Calu3 (cell line): ENCODE measurements around the gene GAS2. TPM values are rescaled to one million over a fixed set of nuclear protein-coding genes. Genes with fewer than 3 reads are reported as not detected.

Experiments used
- BruUV-seq: library from RNA; stranded (reverse); fragments of 400-500 nt; replicated peaks from 2 replicates; lab custom pipeline; 2021; lab: Mats Ljungman, UMichigan
- CTCF ChIA-PET: fragments of 300-600 bp; sonication (Branson Sonifier 250); formaldehyde crosslinking; loops from one replicate; lab custom pipeline; 2022; ENCODE audit warnings: antibody characterized with exemption; lab: Charles Lee
- DNase-seq: peaks from one replicate; pipeline ENCODE4 v3.0.0; 2022
- H3K27ac Mint-ChIP-seq: one replicate; pipeline ENCODE4 v1.8.0; 2022; ENCODE audit warnings: mixed read lengths; ENCODE audit not compliant: unreplicated experiment
- H3K27me3 Mint-ChIP-seq: one replicate; pipeline ENCODE4 v1.8.0; 2022; ENCODE audit warnings: mixed read lengths; ENCODE audit not compliant: unreplicated experiment
- H3K36me3 Mint-ChIP-seq: one replicate; pipeline ENCODE4 v1.8.0; 2022; ENCODE audit warnings: mild to moderate bottlenecking, moderate library complexity, mixed read lengths; ENCODE audit not compliant: insufficient read depth, unreplicated experiment
- H3K4me1 Mint-ChIP-seq: one replicate; pipeline ENCODE4 v1.8.0; 2022; ENCODE audit warnings: mild to moderate bottlenecking, low read depth, mixed read lengths; ENCODE audit not compliant: unreplicated experiment
- H3K4me3 Mint-ChIP-seq: one replicate; pipeline ENCODE4 v1.8.0; 2022; ENCODE audit warnings: mild to moderate bottlenecking, low read depth, moderate library complexity, mixed read lengths; ENCODE audit not compliant: unreplicated experiment
- H3K9me3 Mint-ChIP-seq: one replicate; pipeline ENCODE4 v1.8.0; 2022; ENCODE audit warnings: low read depth, mixed read lengths; ENCODE audit not compliant: unreplicated experiment
- intact Hi-C: fragments of 100-400 bp; cut with micrococcal nuclease; formaldehyde crosslinking; loops from one replicate; pipeline ENCODE4 v1.10.0; 2022; ENCODE audit not compliant: unreplicated experiment
- total RNA-seq: library from RNA; stranded (reverse); gene quantifications from 2 replicates; pipeline ENCODE4 v1.2.3, GENCODE V29; 2022
- TF ChIP-seq, protein P1 (sequence below): fragments of 200-600 bp; IDR thresholded peaks from one replicate; pipeline ENCODE4 v1.8.0; 2022; ENCODE audit warnings: antibody characterized with exemption; ENCODE audit not compliant: unreplicated experiment

The GAS2 gene
- total RNA-seq, 1 experiment from 2014 or later: 3.9 TPM

DNA sequence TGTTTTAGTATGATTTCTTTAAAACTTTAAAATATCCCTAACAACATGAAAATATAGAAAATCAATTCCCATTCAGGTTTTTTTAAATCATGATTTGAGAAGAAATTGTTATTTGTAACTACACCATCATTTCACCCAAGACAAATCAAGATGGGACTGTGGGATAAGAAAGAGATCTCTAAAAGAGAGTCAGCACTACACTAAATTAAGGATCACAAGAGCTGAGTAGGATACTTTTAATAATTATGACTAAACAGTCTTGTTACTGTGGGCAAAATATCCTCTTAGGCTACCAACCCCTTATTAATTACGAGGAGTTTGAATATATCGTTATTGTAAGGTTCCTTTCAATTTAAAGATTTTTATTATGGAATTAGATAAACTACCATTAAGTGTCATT, 3.0 kb downstream of the GAS2 start:
- no peaks in the 10 kb centered on the region for H3K27me3 Mint-ChIP-seq
- BruUV-seq: no TSS peak
- TF ChIP-seq, protein P1, sequence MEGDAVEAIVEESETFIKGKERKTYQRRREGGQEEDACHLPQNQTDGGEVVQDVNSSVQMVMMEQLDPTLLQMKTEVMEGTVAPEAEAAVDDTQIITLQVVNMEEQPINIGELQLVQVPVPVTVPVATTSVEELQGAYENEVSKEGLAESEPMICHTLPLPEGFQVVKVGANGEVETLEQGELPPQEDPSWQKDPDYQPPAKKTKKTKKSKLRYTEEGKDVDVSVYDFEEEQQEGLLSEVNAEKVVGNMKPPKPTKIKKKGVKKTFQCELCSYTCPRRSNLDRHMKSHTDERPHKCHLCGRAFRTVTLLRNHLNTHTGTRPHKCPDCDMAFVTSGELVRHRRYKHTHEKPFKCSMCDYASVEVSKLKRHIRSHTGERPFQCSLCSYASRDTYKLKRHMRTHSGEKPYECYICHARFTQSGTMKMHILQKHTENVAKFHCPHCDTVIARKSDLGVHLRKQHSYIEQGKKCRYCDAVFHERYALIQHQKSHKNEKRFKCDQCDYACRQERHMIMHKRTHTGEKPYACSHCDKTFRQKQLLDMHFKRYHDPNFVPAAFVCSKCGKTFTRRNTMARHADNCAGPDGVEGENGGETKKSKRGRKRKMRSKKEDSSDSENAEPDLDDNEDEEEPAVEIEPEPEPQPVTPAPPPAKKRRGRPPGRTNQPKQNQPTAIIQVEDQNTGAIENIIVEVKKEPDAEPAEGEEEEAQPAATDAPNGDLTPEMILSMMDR: no peak
- H3K4me1 Mint-ChIP-seq: peaks cover 40% of the 10 kb centered on the region
- DNase-seq: no peak
- peaks cover 16% of the 10 kb centered on the region for H3K36me3 Mint-ChIP-seq
- H3K27ac Mint-ChIP-seq: no peak overlapping the region
- no peak overlapping the region for H3K4me3 Mint-ChIP-seq
- intact Hi-C loops: loop anchor here (5.0 kb wide), 2 partner anchors 42 to 337 kb away; partner anchors contain the start of gene FANCF
- H3K9me3 Mint-ChIP-seq: no peaks in the 10 kb centered on the region
- CTCF ChIA-PET: no interaction called here

DNA sequence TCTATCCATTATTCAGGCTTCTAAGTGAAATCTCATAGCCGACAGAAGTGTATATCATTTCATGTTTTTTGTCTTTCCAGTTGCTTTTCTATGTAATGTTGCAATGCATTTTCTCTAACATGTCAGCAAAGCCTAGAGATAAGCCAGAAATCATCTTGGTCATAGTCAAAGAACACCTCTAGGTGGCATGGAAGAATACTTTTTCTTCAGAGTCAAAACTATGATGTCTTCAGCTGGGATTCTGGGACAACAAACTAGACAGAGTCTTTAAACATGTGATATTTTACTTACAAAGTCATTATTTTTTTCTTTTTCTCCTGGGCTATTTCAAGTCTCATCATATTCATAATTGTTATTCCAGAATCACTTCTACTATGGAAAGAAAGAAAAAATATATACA, 4.4 kb downstream of the GAS2 start:
- CTCF ChIA-PET: interaction anchor here (0.6 to 1.3 kb wide), 3 partner anchors 59 to 107 kb away, joined by 3 to 5 read pairs (median 3); no protein-coding TSS in a partner anchor
- peaks cover 54% of the 10 kb centered on the region for H3K4me1 Mint-ChIP-seq
- H3K4me3 Mint-ChIP-seq: no peak overlapping the region
- TF ChIP-seq, protein P1: no peak
- BruUV-seq: no TSS peak
- peaks cover 16% of the 10 kb centered on the region for H3K36me3 Mint-ChIP-seq
- H3K27ac Mint-ChIP-seq: no peak overlapping the region
- H3K9me3 Mint-ChIP-seq: no peaks in the 10 kb centered on the region
- no peaks in the 10 kb centered on the region for H3K27me3 Mint-ChIP-seq
- intact Hi-C loops: loop anchor here (1.0 kb wide), 2 partner anchors 59 to 116 kb away; no protein-coding TSS in a partner anchor
- no peak for DNase-seq

DNA sequence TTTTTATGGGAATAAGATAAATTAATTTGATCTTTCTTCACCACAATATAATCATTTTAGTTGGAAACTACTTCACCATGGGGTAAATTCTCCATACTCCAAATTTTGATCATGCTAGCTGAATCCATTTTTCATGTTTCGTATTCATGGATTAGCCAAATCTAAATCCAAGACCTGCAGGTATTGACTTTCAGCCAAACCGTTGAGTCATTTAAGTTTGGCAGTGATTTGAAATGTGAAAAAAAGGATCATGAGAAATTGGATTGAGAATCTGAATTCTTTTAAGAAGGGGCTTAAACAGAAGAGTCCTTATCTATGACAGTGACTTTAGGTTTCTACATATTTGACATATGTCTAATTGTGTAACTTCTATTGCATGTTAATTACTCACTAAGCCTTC, 5.3 kb downstream of the GAS2 start:
- H3K27me3 Mint-ChIP-seq: no peaks in the 10 kb centered on the region
- DNase-seq: no peak
- no peaks in the 10 kb centered on the region for H3K9me3 Mint-ChIP-seq
- intact Hi-C loops: loop anchor here (1.0 kb wide), 2 partner anchors 59 to 116 kb away; no protein-coding TSS in a partner anchor
- BruUV-seq: no TSS peak
- CTCF ChIA-PET: no interaction called here
- no peak overlapping the region for H3K27ac Mint-ChIP-seq
- TF ChIP-seq, protein P1: no peak
- peaks cover 58% of the 10 kb centered on the region for H3K4me1 Mint-ChIP-seq
- H3K4me3 Mint-ChIP-seq: no peak overlapping the region
- H3K36me3 Mint-ChIP-seq: peaks cover 10% of the 10 kb centered on the region

DNA sequence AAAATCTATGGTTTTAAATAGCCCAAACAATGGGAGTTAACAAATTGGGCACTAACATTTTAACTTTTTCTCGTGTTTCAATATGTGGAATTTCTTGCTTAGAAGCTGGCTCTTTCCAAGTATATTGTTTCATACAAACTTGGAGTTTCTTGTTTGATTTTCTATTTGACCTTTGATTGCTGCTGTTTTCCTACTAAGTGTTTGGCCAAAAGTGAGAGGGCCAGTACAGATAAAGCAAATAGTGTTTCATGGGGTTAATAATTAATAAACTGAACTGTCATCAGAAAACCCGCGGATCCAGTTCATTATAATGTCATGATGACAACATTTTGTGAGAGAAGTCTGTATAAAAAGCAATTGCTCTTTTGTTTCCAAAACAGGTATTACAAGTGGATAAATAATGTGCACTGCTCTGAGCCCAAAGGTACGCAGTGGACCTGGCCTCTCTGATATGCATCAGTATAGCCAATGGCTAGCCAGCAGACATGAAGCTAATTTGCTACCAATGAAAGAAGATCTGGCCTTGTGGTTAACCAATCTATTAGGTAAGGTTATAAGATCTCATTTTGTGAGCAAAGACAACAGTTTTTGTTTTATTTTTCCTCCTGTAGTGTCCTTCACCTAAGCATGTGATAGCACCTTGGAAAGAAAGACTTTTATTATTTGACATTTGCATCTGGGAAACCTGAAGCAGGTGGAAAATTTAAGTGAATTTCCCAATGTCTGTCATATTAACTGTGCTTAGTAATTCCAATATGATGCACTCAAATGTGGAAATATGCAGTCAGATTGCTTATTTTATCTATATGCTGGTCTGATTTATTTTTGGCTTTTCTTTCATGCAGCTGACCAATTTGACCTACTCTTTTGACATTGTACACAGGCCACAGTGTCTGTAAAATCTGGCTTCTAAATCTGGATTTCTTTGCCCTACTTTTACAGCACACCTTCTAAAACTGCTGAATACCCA, 8.3 kb downstream of the GAS2 start:
- H3K4me1 Mint-ChIP-seq: peaks cover 40% of the 10 kb centered on the region
- H3K9me3 Mint-ChIP-seq: no peaks in the 10 kb centered on the region
- TF ChIP-seq, protein P1: no peak
- no TSS peak for BruUV-seq
- H3K27me3 Mint-ChIP-seq: no peaks in the 10 kb centered on the region
- peak; percentile 54 for DNase-seq
- intact Hi-C loops: loop anchor here (1.0 to 2.0 kb wide), 2 partner anchors 28 to 33 kb away; no protein-coding TSS in a partner anchor
- CTCF ChIA-PET: interaction anchor here (0.7 to 1.2 kb wide), 3 partner anchors 9 to 155 kb away, joined by 3 to 4 read pairs (median 3); partner anchors contain the start of genes GAS2 and SVIP
- peak overlapping the region; percentile 17 for H3K4me3 Mint-ChIP-seq
- peak overlapping the region; percentile 70 for H3K27ac Mint-ChIP-seq
- H3K36me3 Mint-ChIP-seq: no peaks in the 10 kb centered on the region
